Measurements from ENCODE around the gene MCF2L. TPM values are rescaled to one million over a fixed set of nuclear protein-coding genes. Genes with fewer than 3 reads are reported as not detected.

MCF2L gene
- total and polyA plus RNA-seq, 9 of the 15 experiments (the other 6 are each of a cell fraction or from before 2014, with no cell fraction given), result 0.05 to 0.25 (median 0.18) TPM; not detected in 5

DNA sequence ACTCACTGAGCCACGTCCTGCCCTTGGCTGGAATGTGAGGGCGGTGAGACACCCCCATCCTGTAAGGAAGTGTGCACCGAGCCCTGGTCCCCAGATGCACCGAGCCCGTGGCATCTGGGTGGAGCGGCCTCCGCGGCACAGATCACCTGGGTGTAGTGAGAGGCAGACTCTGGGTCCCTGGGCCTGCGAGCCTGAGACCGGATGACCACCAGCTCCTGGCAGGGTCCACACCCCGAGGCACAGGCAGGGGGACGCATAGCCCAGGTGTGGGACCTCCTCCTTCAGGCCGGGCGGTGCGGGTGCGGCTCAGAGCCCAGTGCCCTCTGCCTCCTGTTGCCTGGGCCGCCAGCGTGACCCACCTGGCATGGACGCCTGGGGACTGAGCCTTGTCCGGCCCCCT is 12.4 kb downstream of the MCF2L start (continued):
- TF ChIP-seq, protein P1, sequence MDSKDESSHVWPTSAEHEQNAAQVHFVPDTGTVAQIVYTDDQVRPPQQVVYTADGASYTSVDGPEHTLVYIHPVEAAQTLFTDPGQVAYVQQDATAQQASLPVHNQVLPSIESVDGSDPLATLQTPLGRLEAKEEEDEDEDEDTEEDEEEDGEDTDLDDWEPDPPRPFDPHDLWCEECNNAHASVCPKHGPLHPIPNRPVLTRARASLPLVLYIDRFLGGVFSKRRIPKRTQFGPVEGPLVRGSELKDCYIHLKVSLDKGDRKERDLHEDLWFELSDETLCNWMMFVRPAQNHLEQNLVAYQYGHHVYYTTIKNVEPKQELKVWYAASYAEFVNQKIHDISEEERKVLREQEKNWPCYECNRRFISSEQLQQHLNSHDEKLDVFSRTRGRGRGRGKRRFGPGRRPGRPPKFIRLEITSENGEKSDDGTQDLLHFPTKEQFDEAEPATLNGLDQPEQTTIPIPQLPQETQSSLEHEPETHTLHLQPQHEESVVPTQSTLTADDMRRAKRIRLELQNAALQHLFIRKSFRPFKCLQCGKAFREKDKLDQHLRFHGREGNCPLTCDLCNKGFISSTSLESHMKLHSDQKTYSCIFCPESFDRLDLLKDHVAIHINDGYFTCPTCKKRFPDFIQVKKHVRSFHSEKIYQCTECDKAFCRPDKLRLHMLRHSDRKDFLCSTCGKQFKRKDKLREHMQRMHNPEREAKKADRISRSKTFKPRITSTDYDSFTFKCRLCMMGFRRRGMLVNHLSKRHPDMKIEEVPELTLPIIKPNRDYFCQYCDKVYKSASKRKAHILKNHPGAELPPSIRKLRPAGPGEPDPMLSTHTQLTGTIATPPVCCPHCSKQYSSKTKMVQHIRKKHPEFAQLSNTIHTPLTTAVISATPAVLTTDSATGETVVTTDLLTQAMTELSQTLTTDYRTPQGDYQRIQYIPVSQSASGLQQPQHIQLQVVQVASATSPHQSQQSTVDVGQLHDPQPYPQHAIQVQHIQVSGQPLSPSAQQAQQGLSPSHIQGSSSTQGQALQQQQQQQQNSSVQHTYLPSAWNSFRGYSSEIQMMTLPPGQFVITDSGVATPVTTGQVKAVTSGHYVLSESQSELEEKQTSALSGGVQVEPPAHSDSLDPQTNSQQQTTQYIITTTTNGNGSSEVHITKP (IDR thresholded peaks at IDR 0.05; ENCODE audit: partially characterized antibody), result no peak
- TF ChIP-seq ZNF778 (CRISPR knock-in tag; IDR thresholded peaks at IDR 0.05) (no peak), GTF2A2 (tag; IDR thresholded peaks at IDR 0.05) (no peak), SIN3B (IDR thresholded peaks at IDR 0.05; ENCODE audit: low read depth) (no peak), MAZ (CRISPR knock-in tag; conservative IDR thresholded peaks at IDR 0.05 in 1 of 2, IDR thresholded peaks at IDR 0.05 in 1 of 2) (no peak), ESRRB (CRISPR knock-in tag; IDR thresholded peaks at IDR 0.05; ENCODE audit: borderline replicate concordance) (no peak), MCM2 (IDR thresholded peaks at IDR 0.05; ENCODE audit: low read depth) (no peak), RBM14 (IDR thresholded peaks at IDR 0.05; ENCODE audit: borderline replicate concordance, insufficient read depth, low read depth, low read length) (no peak)

All from K562 (cell line).